ENCODE results near the gene LAMA3. TPM values are rescaled to one million over a fixed set of nuclear protein-coding genes. Genes with fewer than 3 reads are reported as not detected.

LAMA3 gene
- total RNA-seq, 4 donors from 2014 or later: 155 to 456 (median 173) TPM

DNA sequence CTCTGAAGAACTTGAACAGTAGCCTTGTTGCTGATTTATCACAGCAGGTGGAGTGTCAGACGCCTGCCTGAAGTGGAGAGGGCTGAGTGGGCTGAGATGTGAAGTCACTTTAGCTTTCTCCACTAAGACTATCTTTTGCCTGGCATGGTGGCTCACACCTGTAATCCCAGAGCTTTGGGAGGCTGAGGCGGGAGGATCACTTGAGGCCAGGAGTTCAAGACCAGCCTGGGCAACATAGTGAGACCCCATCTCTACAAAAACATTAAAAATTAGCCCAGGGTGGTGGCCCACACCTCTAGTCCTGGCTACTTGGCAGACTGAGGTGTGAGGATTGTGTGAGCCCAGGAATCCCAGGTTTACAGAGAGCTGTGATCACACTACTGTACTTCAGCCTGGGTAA is 264.7 kb downstream of the LAMA3 start:
- intact Hi-C loops (cut with DNase I; ENCODE audit: low total_unique reads): no loop called here
- TF ChIP-seq, protein P1, sequence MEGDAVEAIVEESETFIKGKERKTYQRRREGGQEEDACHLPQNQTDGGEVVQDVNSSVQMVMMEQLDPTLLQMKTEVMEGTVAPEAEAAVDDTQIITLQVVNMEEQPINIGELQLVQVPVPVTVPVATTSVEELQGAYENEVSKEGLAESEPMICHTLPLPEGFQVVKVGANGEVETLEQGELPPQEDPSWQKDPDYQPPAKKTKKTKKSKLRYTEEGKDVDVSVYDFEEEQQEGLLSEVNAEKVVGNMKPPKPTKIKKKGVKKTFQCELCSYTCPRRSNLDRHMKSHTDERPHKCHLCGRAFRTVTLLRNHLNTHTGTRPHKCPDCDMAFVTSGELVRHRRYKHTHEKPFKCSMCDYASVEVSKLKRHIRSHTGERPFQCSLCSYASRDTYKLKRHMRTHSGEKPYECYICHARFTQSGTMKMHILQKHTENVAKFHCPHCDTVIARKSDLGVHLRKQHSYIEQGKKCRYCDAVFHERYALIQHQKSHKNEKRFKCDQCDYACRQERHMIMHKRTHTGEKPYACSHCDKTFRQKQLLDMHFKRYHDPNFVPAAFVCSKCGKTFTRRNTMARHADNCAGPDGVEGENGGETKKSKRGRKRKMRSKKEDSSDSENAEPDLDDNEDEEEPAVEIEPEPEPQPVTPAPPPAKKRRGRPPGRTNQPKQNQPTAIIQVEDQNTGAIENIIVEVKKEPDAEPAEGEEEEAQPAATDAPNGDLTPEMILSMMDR (IDR thresholded peaks at IDR 0.05): no peak
- TF ChIP-seq POLR2A (IDR thresholded peaks at IDR 0.05): no peak
- 90 to 95% methylated on average over 2 of the region's 2 CpGs for WGBS, 2 donors
- H3K4me3 ChIP-seq (ENCODE audit: low read depth, poor library complexity, severe bottlenecking): no peak overlapping the region
- DNase-seq (ENCODE audit: low spot score in 2 of 2): no peak

DNA sequence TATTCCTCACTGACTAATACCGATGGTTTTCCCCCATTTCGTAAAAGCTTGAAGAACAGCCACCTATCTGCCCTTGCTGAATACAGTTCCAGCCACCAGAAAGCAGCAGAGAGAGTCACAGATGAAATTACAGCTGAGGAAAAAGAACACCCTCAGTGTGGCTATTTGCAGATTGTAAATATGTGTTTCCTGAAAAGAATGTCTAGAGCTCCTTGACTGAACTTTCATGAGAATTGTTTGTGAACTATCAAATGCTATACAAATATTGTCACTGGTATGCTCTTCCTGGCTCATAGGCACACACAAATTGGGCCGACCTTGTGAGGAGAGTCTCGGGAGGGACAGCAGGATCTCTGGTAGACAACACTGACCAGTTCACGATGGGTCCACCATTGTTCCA is 267.2 kb downstream of the LAMA3 start:
- no peak overlapping the region for H3K4me3 ChIP-seq (ENCODE audit: low read depth, poor library complexity, severe bottlenecking)
- TF ChIP-seq POLR2A (IDR thresholded peaks at IDR 0.05): no peak
- TF ChIP-seq, protein P1 (IDR thresholded peaks at IDR 0.05): no peak
- intact Hi-C loops (cut with DNase I; ENCODE audit: low total_unique reads): no loop called here
- peak in 1 of 2 donors; percentile 42 for DNase-seq (ENCODE audit: low spot score in 2 of 2)
- WGBS, 2 donors: 88 to 93% methylated on average over 5 of the region's 5 CpGs

DNA sequence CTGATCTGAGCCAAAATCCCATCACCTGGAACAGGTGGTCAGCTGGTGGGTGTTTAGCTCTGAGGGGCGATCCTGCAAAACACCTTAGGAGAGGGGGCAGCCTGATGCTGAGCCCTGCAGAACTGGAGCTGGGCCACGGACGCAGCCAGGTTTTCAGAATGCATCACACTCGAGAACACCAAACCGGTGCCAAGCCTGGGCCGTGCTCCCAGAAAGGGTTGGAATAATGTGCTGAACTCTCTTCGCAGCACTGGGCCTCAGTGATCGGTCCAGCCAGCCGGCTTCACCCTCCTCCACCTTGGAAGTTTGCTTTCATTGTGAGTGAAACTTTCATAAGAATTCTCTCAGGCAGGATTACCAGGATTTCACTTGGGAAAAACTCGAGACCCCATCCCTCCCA is 268.8 kb downstream of the LAMA3 start:
- intact Hi-C loops (cut with DNase I; ENCODE audit: low total_unique reads): no loop called here
- H3K4me3 ChIP-seq (ENCODE audit: low read depth, poor library complexity, severe bottlenecking): no peak overlapping the region
- WGBS, 2 donors: 24 to 36% methylated on average over 10 of the region's 10 CpGs
- DNase-seq (ENCODE audit: low spot score in 2 of 2): peak in 1 of 2 donors; percentile 91
- TF ChIP-seq, protein P1 (IDR thresholded peaks at IDR 0.05): no peak
- TF ChIP-seq POLR2A (IDR thresholded peaks at IDR 0.05): no peak

DNA sequence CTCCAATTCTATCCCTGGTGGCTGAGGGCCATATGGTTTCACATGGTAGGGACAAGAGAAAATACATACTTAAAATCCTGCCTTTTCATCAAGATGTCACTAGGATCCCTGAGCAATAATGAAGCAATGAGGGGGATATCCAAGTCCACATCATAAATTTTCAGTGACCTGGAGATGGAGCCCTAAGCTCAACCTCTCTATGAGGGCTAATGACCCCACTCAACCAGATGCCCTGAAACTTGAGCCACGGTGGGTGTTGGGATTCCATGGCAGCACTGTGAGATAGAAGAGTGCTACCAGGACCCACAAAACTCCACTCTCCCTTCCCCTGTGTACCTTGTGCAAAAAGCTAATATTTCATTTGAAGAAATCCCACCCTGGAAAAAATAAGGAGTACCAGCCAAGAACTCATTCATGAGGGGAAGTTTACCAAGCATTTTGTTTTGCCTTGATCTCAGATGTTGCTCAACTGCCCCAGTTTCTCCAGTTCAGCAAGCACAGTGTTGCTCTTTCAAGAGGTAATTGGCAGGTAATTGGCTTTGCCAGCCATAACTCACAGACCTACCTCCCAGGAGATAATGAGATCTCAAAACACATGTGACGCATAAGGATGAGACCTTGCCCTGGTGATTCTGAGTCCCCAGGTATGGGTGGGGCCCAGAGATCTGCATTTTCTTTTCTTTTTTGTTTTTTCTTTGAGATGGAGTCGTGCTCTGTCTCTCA is 274.4 kb downstream of the LAMA3 start:
- 47 to 54% methylated on average over 3 of the region's 3 CpGs for WGBS, 2 donors
- DNase-seq (ENCODE audit: low spot score in 2 of 2): no peak
- intact Hi-C loops (cut with DNase I; ENCODE audit: low total_unique reads): no loop called here

DNA sequence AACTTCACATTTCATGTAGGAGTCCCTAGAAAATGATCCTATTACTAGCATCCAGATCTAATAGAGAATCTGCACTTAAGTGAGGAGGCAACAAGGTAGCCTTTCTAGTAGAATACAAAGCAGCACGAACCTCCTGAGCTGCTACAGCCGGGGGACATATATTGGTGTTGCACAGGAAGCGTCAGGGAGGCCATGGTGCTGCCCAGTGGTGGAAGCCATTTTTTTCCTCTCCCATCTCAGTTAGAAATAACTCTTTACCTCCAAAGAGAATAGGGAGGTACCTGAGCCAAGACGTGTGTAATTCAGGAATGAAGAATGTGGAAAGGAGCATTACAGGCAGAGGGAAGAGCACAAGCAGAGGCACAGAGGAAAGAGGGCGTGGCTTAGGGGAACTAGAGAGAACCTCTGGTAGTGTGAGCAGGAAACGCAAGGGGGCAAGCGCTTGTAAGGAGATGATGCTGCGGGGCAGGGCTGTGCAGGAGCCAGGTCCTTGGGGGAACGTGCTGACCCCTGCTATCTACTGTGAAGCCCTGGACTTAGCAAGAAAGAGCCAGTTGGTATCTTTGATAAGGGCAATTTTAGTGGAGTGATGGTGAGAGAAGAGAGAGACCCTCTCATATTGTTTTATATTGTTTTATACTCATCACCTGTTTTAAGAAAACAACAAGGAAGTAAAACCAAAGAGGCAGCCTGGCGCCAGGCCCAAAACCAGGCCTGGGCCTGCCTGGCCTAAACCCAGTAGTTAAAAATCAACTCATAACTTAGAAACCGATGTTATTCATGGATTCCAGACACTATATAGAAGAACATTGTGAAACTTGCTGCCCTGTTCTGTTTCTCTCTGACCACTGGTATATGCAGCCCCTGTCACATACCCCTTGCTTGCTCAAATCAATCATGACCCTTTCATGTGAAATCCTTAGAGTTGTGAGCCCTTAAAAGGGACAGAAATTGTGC is 275.3 kb downstream of the LAMA3 start:
- no peak for DNase-seq (ENCODE audit: low spot score in 2 of 2)
- WGBS, 2 donors: 66 to 69% methylated on average over 11 of the region's 11 CpGs
- intact Hi-C loops (cut with DNase I; ENCODE audit: low total_unique reads): no loop called here
- H3K4me3 ChIP-seq (ENCODE audit: low read depth, poor library complexity, severe bottlenecking): no peak overlapping the region
- no peak for TF ChIP-seq POLR2A (IDR thresholded peaks at IDR 0.05)
- TF ChIP-seq, protein P1 (IDR thresholded peaks at IDR 0.05): no peak

More for the DNA sequence above, 274.4 kb downstream of the LAMA3 start:
- no peak overlapping the region for H3K4me3 ChIP-seq (ENCODE audit: low read depth, poor library complexity, severe bottlenecking)
- TF ChIP-seq, protein P1 (IDR thresholded peaks at IDR 0.05): no peak
- no peak for TF ChIP-seq POLR2A (IDR thresholded peaks at IDR 0.05)
